Ectodermal cell (in vitro differentiated cells): ENCODE results near the gene TBC1D22B.
"Not testable (repeated sequence)": the region's sequence is repeated elsewhere in the genome, so short reads cannot be mapped to it uniquely, and the experiment has no call there.

Experiments used
- H3K27ac ChIP-seq: 2 replicates; pipeline ENCODE4 v1.7.0; 2013; ENCODE audit warnings: mild to moderate bottlenecking, low read depth, low read length; ENCODE audit not compliant: insufficient read depth, poor library complexity, severe bottlenecking
- H3K27me3 ChIP-seq: 2 replicates; pipeline ENCODE4 v1.7.0; 2013; ENCODE audit warnings: mild to moderate bottlenecking, low read length; ENCODE audit not compliant: insufficient read depth, control insufficient read depth, poor library complexity, severe bottlenecking
- H3K36me3 ChIP-seq: one replicate; pipeline ENCODE4 v1.7.0; 2013; ENCODE audit warnings: low read length; ENCODE audit not compliant: control insufficient read depth, insufficient read depth
- H3K4me1 ChIP-seq: one replicate; pipeline ENCODE4 v1.7.0; 2013; ENCODE audit warnings: low read length; ENCODE audit not compliant: control insufficient read depth, insufficient read depth
- H3K4me3 ChIP-seq: 2 replicates; pipeline ENCODE4 v1.7.0; 2013; ENCODE audit warnings: low read depth, low read length, control low read depth; ENCODE audit not compliant: insufficient read depth
- H3K9me3 ChIP-seq: 2 replicates; pipeline ENCODE4 v1.7.0; 2013; ENCODE audit warnings: mild to moderate bottlenecking, low read length, moderate library complexity; ENCODE audit not compliant: control insufficient read depth
- WGBS, 2 experiments: methylation state at CpG; one replicate each; pipeline ENCODE4 v1.1.7; 2013; ENCODE audit warnings: missing lambda C conversion rate in 2 of 2; 5-methylcytosine and 5-hydroxymethylcytosine counted together

Gene TBC1D22B

DNA sequence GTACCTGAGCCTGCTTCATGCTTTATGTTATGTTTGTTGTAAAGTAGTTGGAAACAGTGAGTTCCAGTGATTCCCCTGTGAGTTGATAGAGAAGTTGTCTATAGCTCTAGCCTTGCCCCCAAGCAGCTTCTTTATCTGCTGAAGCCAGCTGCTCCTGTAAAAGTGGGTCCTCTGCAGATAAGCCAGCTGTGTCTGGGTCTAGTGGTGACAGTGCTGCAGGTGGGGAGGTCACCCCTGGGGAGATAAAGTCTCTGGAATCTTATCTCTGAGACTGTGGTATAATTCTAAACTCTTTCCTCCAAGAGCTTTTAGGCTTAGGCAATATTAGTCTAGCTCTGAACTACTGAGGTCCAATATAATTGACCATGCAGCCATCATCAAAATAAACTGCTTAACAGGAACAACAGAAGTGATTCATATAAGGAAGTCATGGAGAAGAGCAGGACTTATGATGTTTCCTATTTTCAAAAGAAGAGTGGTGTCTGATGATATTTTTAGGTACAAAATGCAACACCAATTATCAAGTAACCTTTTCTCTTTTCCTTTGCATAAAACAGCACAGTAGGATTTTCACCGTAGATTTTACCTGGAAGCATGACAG, 44.6 kb downstream of the TBC1D22B start:
- H3K4me3 ChIP-seq = no peak overlapping the region
- no peaks in the 10 kb centered on the region for H3K36me3 ChIP-seq
- H3K27me3 ChIP-seq = no peaks in the 10 kb centered on the region
- 92 to 94% methylated on average over 1 of the region's 1 CpG for WGBS, 2 experiments
- H3K4me1 ChIP-seq = no peaks in the 10 kb centered on the region
- H3K9me3 ChIP-seq = no peaks in the 10 kb centered on the region
- no peak overlapping the region for H3K27ac ChIP-seq

DNA sequence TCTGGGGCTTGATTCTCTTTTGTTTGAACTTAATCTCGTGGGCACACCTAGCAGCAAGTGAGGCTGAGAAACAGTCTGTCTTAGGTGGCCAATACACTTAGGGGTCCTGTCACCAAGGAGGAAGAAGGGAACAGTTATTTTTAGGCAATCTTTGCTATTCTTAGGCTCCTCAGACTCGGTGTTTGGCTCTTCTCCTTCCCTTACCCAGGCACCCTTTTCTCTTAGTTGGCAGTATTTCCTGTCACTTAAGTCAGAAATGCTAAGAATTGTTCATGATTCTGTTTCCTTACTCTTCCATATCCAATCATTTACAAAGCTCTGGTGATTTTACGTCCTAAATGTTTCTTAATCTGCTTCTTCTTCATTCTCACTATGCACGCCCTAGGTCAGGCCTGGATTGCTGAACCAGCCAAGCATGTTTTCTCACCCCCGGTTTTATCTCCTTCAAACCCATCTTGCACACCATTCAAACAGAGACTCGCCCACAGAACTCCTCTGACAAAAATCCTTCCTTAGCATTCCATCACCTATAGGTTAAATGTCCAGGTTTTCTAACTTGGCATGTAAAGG, 45.6 kb downstream of the TBC1D22B start:
- WGBS, 2 experiments = 91 to 93% methylated on average over 6 of the region's 6 CpGs
- H3K27ac ChIP-seq = no peak overlapping the region
- H3K27me3 ChIP-seq = no peaks in the 10 kb centered on the region
- no peaks in the 10 kb centered on the region for H3K36me3 ChIP-seq
- H3K4me1 ChIP-seq = no peaks in the 10 kb centered on the region
- H3K9me3 ChIP-seq = no peaks in the 10 kb centered on the region
- H3K4me3 ChIP-seq = no peak overlapping the region

DNA sequence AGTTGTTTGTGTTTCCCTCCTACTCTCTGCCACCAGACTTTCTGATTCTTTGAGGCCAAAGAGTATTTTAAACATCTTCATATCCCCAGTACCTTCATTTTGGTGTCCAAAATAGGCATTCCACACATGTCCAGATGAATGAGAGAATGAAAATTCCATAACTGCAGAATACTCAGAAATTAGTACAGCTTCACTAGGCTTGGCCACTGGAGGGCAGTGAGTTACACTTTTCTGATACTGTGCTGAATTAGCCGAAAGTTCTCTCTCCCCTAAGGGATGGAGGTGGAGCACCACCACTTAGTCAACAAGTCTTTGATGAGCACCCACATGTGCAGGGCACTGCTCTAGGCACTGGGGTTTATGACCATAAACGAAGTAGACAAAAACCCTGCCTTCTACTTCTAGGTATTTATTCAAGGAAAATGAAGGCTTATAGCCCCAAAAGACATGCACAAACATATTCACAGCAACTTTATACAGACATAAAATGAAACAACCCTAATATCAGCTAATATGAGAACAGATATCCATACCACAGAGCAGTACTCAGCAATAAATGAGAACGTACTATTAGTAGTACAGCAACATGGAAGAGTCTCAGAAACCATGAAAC, 46.4 kb downstream of the TBC1D22B start:
- Histone ChIP-seq H3K27ac (no peak overlapping the region), H3K36me3 (no peaks in the 10 kb centered on the region), H3K4me3 (no peak overlapping the region), H3K9me3 (no peaks in the 10 kb centered on the region), H3K4me1 (no peaks in the 10 kb centered on the region), H3K27me3 (no peaks in the 10 kb centered on the region)
- WGBS, 2 experiments = 63 to 68% methylated on average over 2 of the region's 3 CpGs

DNA sequence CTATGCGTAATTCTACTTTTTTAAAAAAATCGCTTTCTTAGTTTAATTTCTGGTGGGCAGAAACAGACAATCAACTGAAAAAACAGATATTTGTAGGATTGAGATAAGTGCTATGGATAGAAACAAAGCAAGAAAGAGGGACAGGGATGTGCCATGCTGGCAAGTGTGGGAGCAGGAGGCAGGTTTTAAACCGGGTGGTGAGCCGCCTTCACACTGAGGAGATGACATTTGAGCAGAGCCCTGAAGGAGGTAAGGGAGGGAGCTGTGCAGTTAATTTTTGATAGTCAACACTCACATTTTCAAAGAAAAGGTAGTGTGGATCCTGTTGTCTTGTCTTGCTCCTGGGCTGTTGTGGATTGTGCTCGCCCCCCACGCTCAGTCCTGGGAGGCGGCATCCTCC, 47.2 kb downstream of the TBC1D22B start:
- H3K9me3 ChIP-seq = no peaks in the 10 kb centered on the region
- WGBS, 2 experiments = 94 to 96% methylated on average over 7 of the region's 7 CpGs
- H3K4me3 ChIP-seq = no peak overlapping the region
- H3K27me3 ChIP-seq = no peaks in the 10 kb centered on the region
- no peaks in the 10 kb centered on the region for H3K36me3 ChIP-seq
- no peaks in the 10 kb centered on the region for H3K4me1 ChIP-seq
- no peak overlapping the region for H3K27ac ChIP-seq

DNA sequence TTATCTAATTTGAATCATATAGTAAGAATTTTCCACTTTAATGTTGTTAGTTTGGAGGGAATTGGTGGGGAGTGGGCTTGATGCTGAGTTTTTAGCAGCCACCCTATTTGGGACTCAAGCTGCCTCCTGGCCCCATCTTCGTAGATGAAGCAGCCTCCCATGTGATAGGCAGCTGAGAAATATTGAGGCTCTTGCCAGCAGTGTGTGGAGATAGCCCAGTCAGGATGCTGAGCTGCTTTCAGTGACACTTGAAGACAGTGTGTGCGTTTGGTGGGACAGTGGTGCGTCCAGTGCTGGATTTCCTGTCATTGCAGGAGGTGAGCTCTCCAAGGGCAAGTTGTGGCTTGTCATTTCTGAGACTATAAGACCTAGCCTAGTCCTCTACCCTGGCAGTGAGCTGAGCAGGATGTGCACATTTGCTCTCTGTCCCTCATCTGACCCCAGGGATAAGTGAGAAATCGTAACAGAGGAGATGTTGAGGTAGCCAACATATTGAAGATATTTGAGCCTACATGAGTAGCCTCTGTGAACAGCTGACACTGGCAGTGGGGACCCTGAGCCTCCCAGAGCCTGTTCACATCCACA, 48.4 kb downstream of the TBC1D22B start:
- Histone ChIP-seq H3K4me3 (no peak overlapping the region), H3K9me3 (no peaks in the 10 kb centered on the region), H3K36me3 (no peaks in the 10 kb centered on the region), H3K4me1 (no peaks in the 10 kb centered on the region), H3K27ac (no peak overlapping the region), H3K27me3 (no peaks in the 10 kb centered on the region)
- 94 to 95% methylated on average over 4 of the region's 4 CpGs for WGBS, 2 experiments

DNA sequence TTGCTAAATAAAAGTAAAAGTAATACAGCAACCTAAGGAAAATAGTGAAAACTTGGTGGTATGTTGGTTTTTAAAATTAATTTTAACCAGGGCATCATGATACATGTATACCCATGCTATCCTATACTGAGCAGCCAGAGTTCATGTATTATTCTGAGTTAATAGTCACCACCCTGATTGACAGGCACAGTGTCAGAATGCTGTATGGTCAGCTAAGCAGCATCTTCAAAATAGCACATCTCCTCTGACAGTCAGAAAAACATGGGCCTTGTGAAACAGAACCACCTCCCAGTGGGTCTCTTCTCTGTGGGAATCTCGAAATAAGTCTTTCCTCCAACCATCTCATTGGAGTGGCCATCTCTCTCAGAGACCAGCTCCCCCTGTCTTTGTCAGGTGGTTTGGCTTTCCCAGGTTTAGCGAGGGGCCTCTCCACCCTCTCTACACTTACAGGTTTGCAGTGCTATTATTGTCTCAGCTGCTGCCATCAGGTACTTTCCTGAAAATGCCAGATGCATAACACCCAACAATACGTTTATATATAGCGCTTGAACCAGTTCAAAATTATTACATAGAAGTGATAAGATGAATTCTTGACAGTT, 49.2 kb downstream of the TBC1D22B start:
- no peak overlapping the region for H3K27ac ChIP-seq

DNA sequence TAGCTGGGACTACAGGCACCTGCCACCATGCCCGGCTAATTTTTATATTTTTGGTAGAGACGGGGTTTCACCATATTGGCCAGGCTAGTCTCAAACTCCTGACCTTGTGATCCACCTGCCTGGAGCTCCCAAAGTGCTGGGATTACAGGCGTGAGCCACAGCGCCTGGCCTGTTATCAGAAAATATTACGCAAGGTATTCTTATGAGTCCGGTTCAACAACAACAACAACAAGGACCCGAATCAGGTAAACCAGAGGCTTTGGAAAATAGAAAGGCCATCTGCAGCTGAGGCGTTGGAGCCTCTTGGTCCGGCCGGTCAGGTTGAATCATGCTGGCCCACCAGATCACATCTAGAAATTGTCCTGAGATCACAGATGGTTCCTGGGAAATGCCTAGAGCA, 49.9 kb downstream of the TBC1D22B start:
- WGBS, 2 experiments = 94 to 97% methylated on average over 10 of the region's 10 CpGs
- not testable (repeated sequence) for H3K27ac ChIP-seq

More for the DNA sequence above, 49.2 kb downstream of the TBC1D22B start:
- Histone ChIP-seq H3K4me3 (no peak overlapping the region), H3K9me3 (no peaks in the 10 kb centered on the region), H3K36me3 (no peaks in the 10 kb centered on the region), H3K4me1 (no peaks in the 10 kb centered on the region), H3K27me3 (no peaks in the 10 kb centered on the region)
- 84 to 96% methylated on average over 2 to 4 of the region's 4 CpGs for whole genome bisulfite sequencing, 2 experiments

DNA sequence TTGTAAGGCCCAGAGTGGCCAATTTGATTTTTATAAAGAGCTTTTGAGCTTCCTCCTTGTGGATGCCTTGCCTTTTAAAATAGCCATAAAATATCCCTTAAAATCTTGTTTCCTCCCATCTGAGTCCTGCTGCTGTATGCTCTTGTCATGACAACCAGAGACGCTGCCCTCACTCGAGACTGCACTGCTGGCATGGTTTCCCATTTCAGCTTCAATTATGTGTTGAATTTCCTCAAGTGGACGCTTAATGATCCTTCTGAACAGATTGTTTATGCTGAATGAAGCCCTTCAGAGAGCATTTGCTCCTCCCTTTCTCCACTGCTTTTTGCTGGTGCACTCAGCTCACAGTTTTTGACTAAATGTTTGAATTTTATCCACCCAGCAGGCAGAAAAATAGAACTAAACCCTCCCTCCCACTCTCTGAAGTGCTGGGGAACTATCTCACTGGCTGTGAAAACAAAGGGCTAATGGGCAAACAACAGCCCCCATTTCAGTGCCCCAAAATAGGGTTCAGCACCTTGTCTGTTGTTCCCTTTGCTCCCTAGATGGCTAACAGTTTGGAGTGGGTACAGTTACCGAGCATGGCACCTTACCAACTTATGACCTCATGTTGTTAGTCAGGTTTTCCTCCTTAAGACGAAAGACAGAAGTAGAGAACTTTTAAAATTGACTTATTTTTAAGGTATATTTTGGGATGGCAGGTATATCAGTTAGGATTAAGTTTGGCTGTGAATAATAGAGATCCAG, 50.7 kb downstream of the TBC1D22B start:
- WGBS, 2 experiments = 90 to 91% methylated on average over 5 of the region's 5 CpGs
- Histone ChIP-seq H3K27me3 (no peaks in the 10 kb centered on the region), H3K4me1 (no peaks in the 10 kb centered on the region), H3K4me3 (no peak overlapping the region), H3K9me3 (no peaks in the 10 kb centered on the region), H3K27ac (no peak overlapping the region), H3K36me3 (peaks cover under 1% of the 10 kb centered on the region)

More for the DNA sequence above, 49.9 kb downstream of the TBC1D22B start:
- H3K4me1 ChIP-seq, H3K36me3 ChIP-seq, H3K27me3 ChIP-seq, H3K4me3 ChIP-seq, H3K9me3 ChIP-seq: not testable (repeated sequence)

DNA sequence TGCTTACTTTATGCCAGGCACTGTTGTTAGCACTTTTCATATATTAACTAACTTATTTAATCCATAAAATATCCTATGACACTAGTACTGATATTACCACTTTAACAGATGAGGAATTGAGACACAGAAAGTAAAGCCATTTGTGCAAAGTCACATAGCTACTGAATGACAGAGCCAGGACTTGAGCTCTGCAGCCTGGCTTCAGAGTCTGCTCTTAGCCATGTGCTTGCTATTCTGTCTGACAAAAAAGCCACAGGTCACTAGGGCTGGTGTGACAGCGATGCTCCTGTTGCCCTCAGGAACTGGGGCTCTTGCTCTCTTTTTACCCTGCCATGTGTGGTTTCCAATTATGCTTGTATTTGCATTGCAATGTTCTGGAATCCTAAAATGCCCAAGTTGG, 51.5 kb downstream of the TBC1D22B start:
- Histone ChIP-seq H3K9me3 (no peaks in the 10 kb centered on the region), H3K27me3 (no peaks in the 10 kb centered on the region), H3K36me3 (peaks cover 8% of the 10 kb centered on the region), H3K4me1 (no peaks in the 10 kb centered on the region), H3K27ac (no peak overlapping the region), H3K4me3 (no peak overlapping the region)
- 96% methylated on average over 1 of the region's 1 CpG for WGBS, 2 experiments

DNA sequence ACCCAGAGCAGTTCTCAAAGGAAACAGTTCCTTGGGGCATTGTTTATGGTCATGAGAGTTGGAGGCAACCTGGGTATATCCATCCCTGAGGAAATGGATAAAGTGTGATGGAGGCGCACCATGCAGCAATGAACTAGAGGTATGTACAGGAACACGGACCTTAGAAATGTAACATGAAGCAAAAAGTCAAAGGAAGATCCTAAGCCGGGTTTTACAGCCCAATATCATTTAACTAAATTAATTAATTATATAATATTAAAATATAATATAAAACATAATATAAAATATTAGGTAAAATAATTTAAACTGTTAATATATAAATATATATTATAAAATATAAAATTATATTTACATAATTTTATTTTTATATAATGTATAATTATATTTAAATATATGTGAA, 52.1 kb downstream of the TBC1D22B start:
- 48 to 62% methylated on average over 2 of the region's 3 CpGs for WGBS, 2 experiments
- no peaks in the 10 kb centered on the region for H3K4me1 ChIP-seq
- no peak overlapping the region for H3K4me3 ChIP-seq
- H3K27me3 ChIP-seq = no peaks in the 10 kb centered on the region
- no peaks in the 10 kb centered on the region for H3K9me3 ChIP-seq
- H3K27ac ChIP-seq = no peak overlapping the region
- H3K36me3 ChIP-seq = peaks cover 11% of the 10 kb centered on the region
